Measurements from ENCODE around the gene XAGE2. TPM values are rescaled to one million over a fixed set of nuclear protein-coding genes. Genes with fewer than 3 reads are reported as not detected.

XAGE2 gene, protein sequence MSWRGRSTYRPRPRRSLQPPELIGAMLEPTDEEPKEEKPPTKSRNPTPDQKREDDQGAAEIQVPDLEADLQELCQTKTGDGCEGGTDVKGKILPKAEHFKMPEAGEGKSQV
- total RNA-seq (2012; rRNA removed) (not detected in 2 replicates), polyA plus RNA-seq (2012; rRNA removed) (not detected in 2 replicates), Bru-seq, nascent RNA (not detected), BruChase-seq, experiment 1, labeled RNA remaining after a 6-hour chase (not detected), BruChase-seq, experiment 2, labeled RNA remaining after a 2-hour chase (not detected)
- polyA plus RNA-seq (2012; cell fraction: cytosol; rRNA removed) = not detected in 2 replicates
- polyA plus RNA-seq (2012; cell fraction: nucleus; rRNA removed; ENCODE audit: low replicate concordance) = not detected in 2 replicates
- long read RNA-seq = 0 reads

DNA sequence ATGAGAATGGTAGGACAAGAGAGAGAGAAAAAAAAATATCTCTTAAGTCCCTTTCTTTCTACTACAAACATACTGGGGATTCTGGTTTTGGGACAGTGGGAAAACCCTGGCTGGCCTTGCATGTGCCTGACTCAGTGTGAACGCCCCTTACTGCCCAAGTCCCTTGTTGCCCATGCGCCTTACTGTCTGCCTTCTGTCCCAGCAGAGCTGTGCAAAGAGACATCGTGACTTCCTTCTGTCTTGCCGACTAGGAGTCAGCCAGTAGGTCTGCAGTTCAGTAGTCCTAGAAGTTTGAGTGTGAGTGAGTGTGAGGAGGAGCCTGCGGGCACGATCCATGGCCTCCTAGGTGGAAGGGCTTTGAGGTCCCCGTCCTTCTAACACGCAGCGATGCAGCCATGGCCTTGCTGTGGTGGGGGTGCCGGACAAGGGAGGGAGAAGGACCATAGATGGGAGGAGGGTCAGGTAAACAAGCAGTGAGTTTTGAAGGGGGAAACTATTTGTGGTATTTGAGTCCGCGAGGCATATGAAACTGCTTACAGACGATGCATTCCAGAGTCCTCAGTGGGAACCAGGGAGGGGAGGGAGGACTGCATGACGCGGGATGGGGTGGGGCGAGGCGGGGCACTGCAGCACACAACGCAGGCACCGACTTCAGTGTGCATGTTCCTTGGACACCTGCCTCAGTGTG is at the start of gene XAGE2:
Gene XAGE2 (plus strand): TSS at position 654 of the 688 bp plus-strand sequence. CDS start 994 bp downstream, outside the sequence.
- ChIA-PET POLR2A (ENCODE audit: unreplicated experiment) (no interaction called here), CTCF (no interaction called here)
- Histone ChIP-seq H4K5ac (ENCODE audit: low read depth, low read length) (no peak within 1 kb of the TSS), H3K9me3 (ENCODE audit: control insufficient read depth, insufficient read depth, low read length) (no peaks in the 10 kb centered on the region), H3K27me3 (ENCODE audit: control insufficient read depth, insufficient read depth, low read length) (peaks cover 11% of the 10 kb centered on the region), H3K23ac (ENCODE audit: low read depth, low read length) (no peak within 1 kb of the TSS), H3K18ac (ENCODE audit: low read depth, low read length) (no peak within 1 kb of the TSS), H2BK20ac (ENCODE audit: low read depth, low read length) (no peak within 1 kb of the TSS), H2BK120ac (ENCODE audit: low read depth, low read length) (no peak within 1 kb of the TSS), H3K4me2 (ENCODE audit: low read depth, low read length) (no peak within 1 kb of the TSS), H2BK15ac (ENCODE audit: low read depth, low read length) (no peak within 1 kb of the TSS), H2AK9ac (replicated peaks; ENCODE audit: low read depth, low read length, poor library complexity) (no peak within 1 kb of the TSS), H2AFZ (replicated peaks; ENCODE audit: low read length, poor library complexity) (no peak within 1 kb of the TSS), H4K91ac (ENCODE audit: insufficient read depth, low read depth, low read length) (no peak within 1 kb of the TSS), H4K20me1 (ENCODE audit: insufficient read depth, low read length) (no peaks in the 10 kb centered on the region), H3K14ac (replicated peaks; ENCODE audit: low read depth, low read length) (no peak within 1 kb of the TSS), H3K79me1 (ENCODE audit: low read depth in 1 of 2, low read length in 2 of 2) (no peaks in the 10 kb centered on the region), H3K4me3 (ENCODE audit: insufficient read depth, low read depth, low read length) (no peak within 1 kb of the TSS), H3K4ac (ENCODE audit: low read depth, low read length) (no peak within 1 kb of the TSS), H3K36me3 (ENCODE audit: control insufficient read depth, insufficient read depth, low read length) (no peaks in the 10 kb centered on the region), H2BK5ac (ENCODE audit: low read depth, low read length, poor library complexity, severe bottlenecking) (no peak within 1 kb of the TSS), H3K4me1 (ENCODE audit: control insufficient read depth, insufficient read depth, low read length) (no peaks in the 10 kb centered on the region), H2AK5ac (ENCODE audit: low read depth, low read length) (no peak within 1 kb of the TSS), H4K8ac (ENCODE audit: low read depth in 2 of 2, low read length in 2 of 2) (no peak within 1 kb of the TSS), H3K9me1 (ENCODE audit: insufficient read depth, low read length) (no peaks in the 10 kb centered on the region), H3K27ac (ENCODE audit: insufficient read depth, low read length) (no peak within 1 kb of the TSS), H3K56ac (ENCODE audit: extremely low read depth, insufficient read depth, low read length) (no peak within 1 kb of the TSS), H3K9ac (ENCODE audit: low read depth, low read length) (no peak within 1 kb of the TSS)
- dilution Hi-C loops (cut with HindIII; ENCODE audit: low sequenced_read_pairs, unreplicated experiment) = no loop called here
- intact Hi-C loops (cut with micrococcal nuclease) = no loop called here
- no peak for ATAC-seq (ENCODE audit: low read depth)
- no TSS peak for BruUV-seq (replicated peaks)
- in situ Hi-C loops (cut with MboI; ENCODE audit: low sequenced_read_pairs) = no loop called here
- 70% methylated on average over 4 of the region's 19 CpGs; no CpG with 5 or more reads in 1 of the 2 experiments for WGBS, 2 experiments (ENCODE audit: extremely low coverage in 2 of 2, insufficient read length in 1 of 2)
- DNase-seq = no peak
- TF ChIP-seq, protein P1, sequence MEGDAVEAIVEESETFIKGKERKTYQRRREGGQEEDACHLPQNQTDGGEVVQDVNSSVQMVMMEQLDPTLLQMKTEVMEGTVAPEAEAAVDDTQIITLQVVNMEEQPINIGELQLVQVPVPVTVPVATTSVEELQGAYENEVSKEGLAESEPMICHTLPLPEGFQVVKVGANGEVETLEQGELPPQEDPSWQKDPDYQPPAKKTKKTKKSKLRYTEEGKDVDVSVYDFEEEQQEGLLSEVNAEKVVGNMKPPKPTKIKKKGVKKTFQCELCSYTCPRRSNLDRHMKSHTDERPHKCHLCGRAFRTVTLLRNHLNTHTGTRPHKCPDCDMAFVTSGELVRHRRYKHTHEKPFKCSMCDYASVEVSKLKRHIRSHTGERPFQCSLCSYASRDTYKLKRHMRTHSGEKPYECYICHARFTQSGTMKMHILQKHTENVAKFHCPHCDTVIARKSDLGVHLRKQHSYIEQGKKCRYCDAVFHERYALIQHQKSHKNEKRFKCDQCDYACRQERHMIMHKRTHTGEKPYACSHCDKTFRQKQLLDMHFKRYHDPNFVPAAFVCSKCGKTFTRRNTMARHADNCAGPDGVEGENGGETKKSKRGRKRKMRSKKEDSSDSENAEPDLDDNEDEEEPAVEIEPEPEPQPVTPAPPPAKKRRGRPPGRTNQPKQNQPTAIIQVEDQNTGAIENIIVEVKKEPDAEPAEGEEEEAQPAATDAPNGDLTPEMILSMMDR (conservative IDR thresholded peaks at IDR 0.05; ENCODE audit: low read depth, low read length) = no peak
- TF ChIP-seq RCOR1 (IDR thresholded peaks at IDR 0.05; ENCODE audit: insufficient replicate concordance, low read length) (no peak), POLR2A (IDR thresholded peaks at IDR 0.05; ENCODE audit: low read depth, low read length) (no peak), RAD21 (IDR thresholded peaks at IDR 0.05; ENCODE audit: low read length) (no peak), SMC3 (IDR thresholded peaks at IDR 0.05; ENCODE audit: low read depth, low read length) (no peak), BHLHE40 (IDR thresholded peaks at IDR 0.05; ENCODE audit: low read depth, low read length) (no peak), MAZ (IDR thresholded peaks at IDR 0.05; ENCODE audit: borderline replicate concordance, low read depth, low read length) (no peak), RFX5 (IDR thresholded peaks at IDR 0.05; ENCODE audit: low read depth, low read length) (no peak), MXI1 (IDR thresholded peaks at IDR 0.05; ENCODE audit: borderline replicate concordance, low read depth, low read length) (no peak), CHD1 (IDR thresholded peaks at IDR 0.05; ENCODE audit: low read depth, low read length) (no peak), FOS (IDR thresholded peaks at IDR 0.05; ENCODE audit: low read depth, low read length) (no peak), NFE2L2 (IDR thresholded peaks at IDR 0.05; ENCODE audit: low read depth, low read length) (no peak)
- TF ChIP-seq, protein P2, sequence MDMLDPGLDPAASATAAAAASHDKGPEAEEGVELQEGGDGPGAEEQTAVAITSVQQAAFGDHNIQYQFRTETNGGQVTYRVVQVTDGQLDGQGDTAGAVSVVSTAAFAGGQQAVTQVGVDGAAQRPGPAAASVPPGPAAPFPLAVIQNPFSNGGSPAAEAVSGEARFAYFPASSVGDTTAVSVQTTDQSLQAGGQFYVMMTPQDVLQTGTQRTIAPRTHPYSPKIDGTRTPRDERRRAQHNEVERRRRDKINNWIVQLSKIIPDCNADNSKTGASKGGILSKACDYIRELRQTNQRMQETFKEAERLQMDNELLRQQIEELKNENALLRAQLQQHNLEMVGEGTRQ (IDR thresholded peaks at IDR 0.05; ENCODE audit: low read depth, low read length) = no peak
- TF ChIP-seq, protein P3, sequence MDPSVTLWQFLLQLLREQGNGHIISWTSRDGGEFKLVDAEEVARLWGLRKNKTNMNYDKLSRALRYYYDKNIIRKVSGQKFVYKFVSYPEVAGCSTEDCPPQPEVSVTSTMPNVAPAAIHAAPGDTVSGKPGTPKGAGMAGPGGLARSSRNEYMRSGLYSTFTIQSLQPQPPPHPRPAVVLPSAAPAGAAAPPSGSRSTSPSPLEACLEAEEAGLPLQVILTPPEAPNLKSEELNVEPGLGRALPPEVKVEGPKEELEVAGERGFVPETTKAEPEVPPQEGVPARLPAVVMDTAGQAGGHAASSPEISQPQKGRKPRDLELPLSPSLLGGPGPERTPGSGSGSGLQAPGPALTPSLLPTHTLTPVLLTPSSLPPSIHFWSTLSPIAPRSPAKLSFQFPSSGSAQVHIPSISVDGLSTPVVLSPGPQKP (IDR thresholded peaks at IDR 0.05; ENCODE audit: borderline replicate concordance, low read depth, low read length) = no peak

Measured in IMR-90 (cell line).